B cell (primary cell): ENCODE results near the gene GGT1. TPM values are rescaled to one million over a fixed set of nuclear protein-coding genes. Genes with fewer than 3 reads are reported as not detected.

Experiments used
- ATAC-seq: fragments of 200-7000 bp; cut with Tn5 transposase; one replicate; pipeline ENCODE4 v1.10.0; 2021; ENCODE audit warnings: low read depth, mild to moderate bottlenecking, moderate number of reproducible peaks, moderate library complexity
- CTCF ChIA-PET: fragments of 350-600 bp; sonication (Branson Sonifier 250); formaldehyde crosslinking; loops from one replicate; lab custom pipeline; 2021; ENCODE audit warnings: antibody characterized with exemption, inconsistent platforms; lab: Charles Lee
- POLR2A ChIA-PET: fragments of 350-600 bp; sonication (Branson Sonifier 250); formaldehyde crosslinking; loops from one replicate; lab custom pipeline; 2021; ENCODE audit warnings: antibody characterized with exemption; lab: Charles Lee
- DNase-seq: peaks from one replicate; pipeline ENCODE4 v3.0.0; 2013
- H2AFZ ChIP-seq: 2 replicates; pipeline ENCODE4 v1.6.1; 2012; ENCODE audit warnings: mild to moderate bottlenecking, low read depth, low read length; ENCODE audit not compliant: insufficient read depth, poor library complexity, severe bottlenecking
- H3K27ac ChIP-seq, 2 donors: 1 replicate in 1 of 2; 2 replicates in 1 of 2; pipeline ENCODE4 v1.5.1; 2012 to 2013; ENCODE audit warnings: low read length in 2 of 2, mild to moderate bottlenecking in 2 of 2, moderate library complexity in 1 of 2
- H3K27me3 ChIP-seq, 4 experiments: fragments of 200-600 bp in 1 of 4; sonication (generic) in 1 of 4; replicated peaks in 1 of 4; 1 replicate in 2 of 4; 2 replicates in 2 of 4; pipeline versions ENCODE4 v1.6.1 to v1.7.0; 2013 to 2016; ENCODE audit warnings: low read length in 3 of 4, mild to moderate bottlenecking in 2 of 4, mixed read lengths in 1 of 4, moderate library complexity in 1 of 4; ENCODE audit not compliant: insufficient read depth in 4 of 4, control insufficient read depth in 3 of 4; ENCODE audit errors: control extremely low read depth in 1 of 4
- H3K36me3 ChIP-seq, 2 experiments: replicated peaks in 1 of 2; 1 replicate in 1 of 2; 2 replicates in 1 of 2; pipeline versions ENCODE4 v1.6.1 to v1.7.1; 2013; ENCODE audit warnings: low read length in 1 of 2; ENCODE audit not compliant: insufficient read depth in 2 of 2, control insufficient read depth in 1 of 2; ENCODE audit errors: control extremely low read depth in 1 of 2, extremely low read depth in 1 of 2
- H3K4me1 ChIP-seq, 2 donors: fragments of 200-600 bp in 1 of 2; sonication (generic) in 1 of 2; 1 replicate in 1 of 2; 2 replicates in 1 of 2; pipeline versions ENCODE4 v1.5.1 to v1.6.1; 2013 to 2017; ENCODE audit warnings: low read length in 2 of 2; ENCODE audit not compliant: control insufficient read depth in 2 of 2, insufficient read depth in 2 of 2
- H3K4me2 ChIP-seq: replicated peaks from 2 replicates; pipeline ENCODE3; 2012; ENCODE audit warnings: mild to moderate bottlenecking, low read depth, low read length; ENCODE audit not compliant: poor library complexity, severe bottlenecking
- H3K4me3 ChIP-seq, 5 experiments: fragments of 200-600 bp in 1 of 5; sonication (generic) in 1 of 5; 1 replicate in 3 of 5; 2 replicates in 2 of 5; pipeline versions ENCODE4 v1.5.1 to v1.7.0; 2011 to 2016; ENCODE audit warnings: low read length in 4 of 5, mild to moderate bottlenecking in 4 of 5, low read depth in 2 of 5, control low read depth in 1 of 5, moderate library complexity in 1 of 5; ENCODE audit not compliant: insufficient read depth in 1 of 5; ENCODE audit errors: control extremely low read depth in 1 of 5, extremely low read depth in 1 of 5
- H3K79me2 ChIP-seq: fragments of 200-600 bp; sonication (generic); one replicate; pipeline ENCODE4 v1.6.0; 2016; ENCODE audit warnings: low read length; ENCODE audit not compliant: control insufficient read depth, insufficient read depth
- H3K9ac ChIP-seq: fragments of 200-600 bp; sonication (generic); 2 replicates; pipeline ENCODE4 v1.6.1; 2017; ENCODE audit warnings: mild to moderate bottlenecking, low read length, moderate library complexity
- H3K9me3 ChIP-seq, 3 donors: one replicate each; pipeline versions ENCODE4 v1.6.1 to v1.7.1; 2013; ENCODE audit warnings: low read length in 2 of 3; ENCODE audit not compliant: control insufficient read depth in 2 of 3, insufficient read depth in 1 of 3; ENCODE audit errors: control extremely low read depth in 1 of 3
- H4K20me1 ChIP-seq: 2 replicates; pipeline ENCODE4 v1.6.0; 2012; ENCODE audit warnings: mild to moderate bottlenecking, low read length; ENCODE audit not compliant: insufficient read depth, control insufficient read depth, poor library complexity, severe bottlenecking
- H3K27ac Mint-ChIP-seq: one replicate; pipeline ENCODE4 v1.8.0; 2021; ENCODE audit warnings: mixed read lengths
- H3K27me3 Mint-ChIP-seq: one replicate; pipeline ENCODE4 v1.8.0; 2021; ENCODE audit warnings: mixed read lengths
- H3K4me1 Mint-ChIP-seq: one replicate; pipeline ENCODE4 v1.8.0; 2021; ENCODE audit warnings: mixed read lengths
- H3K4me3 Mint-ChIP-seq: one replicate; pipeline ENCODE4 v1.8.0; 2021; ENCODE audit warnings: mixed read lengths
- H3K9me3 Mint-ChIP-seq: one replicate; pipeline ENCODE4 v1.8.0; 2022; ENCODE audit warnings: mixed read lengths; ENCODE audit not compliant: insufficient read depth
- EZH2 ChIP-seq: IDR thresholded peaks from 2 replicates; pipeline ENCODE4 v1.6.1; 2012; ENCODE audit warnings: borderline replicate concordance, low read depth, mild to moderate bottlenecking, moderate library complexity, low read length; ENCODE audit not compliant: insufficient read depth, poor library complexity, severe bottlenecking
- WGBS: methylation state at CpG from one replicate; pipeline ENCODE4 v1.1.5; 2013; ENCODE audit warnings: missing lambda C conversion rate; ENCODE audit not compliant: insufficient coverage; 5-methylcytosine and 5-hydroxymethylcytosine counted together
- intact Hi-C: fragments of 100-400 bp; cut with micrococcal nuclease; formaldehyde crosslinking; loops from one replicate; pipeline ENCODE4 v1.10.0; 2022
- polyA plus RNA-seq: library from polyadenylated mRNA; depleted of rRNA; stranded (reverse); fragments of >200 nt; gene quantifications from 2 replicates; pipeline ENCODE4 v1.2.3, GENCODE V29; 2012
- total RNA-seq, 2 donors: library from RNA; stranded (reverse); fragments of 120-200 nt in 1 of 2; gene quantifications; 1 replicate in 1 of 2; 2 replicates in 1 of 2; pipeline versions ENCODE4 v1.2.3 to v1.2.4, GENCODE V29; 2013 to 2022
- TF ChIP-seq, protein P1 (sequence below): fragments of 200-600 bp; IDR thresholded peaks from one replicate; pipeline ENCODE4 v1.8.0; 2022; ENCODE audit warnings: antibody characterized with exemption, mild to moderate bottlenecking

The GGT1 gene
- total and polyA plus RNA-seq, 2 donors (not counting 1 experiment from before 2014, with no cell fraction given) = 7.8 to 22.1 TPM

DNA sequence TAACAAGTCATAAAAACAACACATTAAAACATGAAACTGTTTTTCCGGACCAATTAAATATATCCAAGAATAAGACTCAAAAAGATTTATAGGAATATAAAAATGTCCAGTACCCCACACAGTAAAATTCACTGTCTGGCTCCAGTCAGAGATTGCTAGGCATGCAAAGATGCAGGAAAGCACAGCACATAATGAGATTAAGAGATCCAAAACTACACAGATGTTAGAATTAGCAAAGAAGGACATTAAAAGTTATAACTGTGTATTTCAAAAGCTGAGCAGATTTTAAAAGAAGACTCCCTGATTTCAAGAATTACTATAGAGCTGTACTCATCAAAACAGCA is 23.8 kb upstream of the GGT1 start:
- POLR2A ChIA-PET = no interaction called here
- Histone ChIP-seq H3K79me2 (no peaks in the 10 kb centered on the region), H3K27me3 (no peaks in the 10 kb centered on the region), H4K20me1 (no peaks in the 10 kb centered on the region), H3K9me3 (no peaks in the 10 kb centered on the region), H3K27ac (no peak overlapping the region), H2AFZ (no peak overlapping the region), H3K4me2 (no peak overlapping the region), H3K4me1 (no peaks in the 10 kb centered on the region), H3K36me3 (peaks cover 3 to 5% of the 10 kb centered on the region in 2 experiments), H3K9ac (no peak overlapping the region), H3K4me3 (no peak overlapping the region)
- ATAC-seq = no peak
- Mint-ChIP-seq H3K27me3 (no peaks in the 10 kb centered on the region), H3K27ac (no peak overlapping the region), H3K4me1 (no peaks in the 10 kb centered on the region), H3K9me3 (no peaks in the 10 kb centered on the region), H3K4me3 (no peak overlapping the region)
- WGBS = no CpG with 5 or more reads among the region's 1 CpG
- intact Hi-C loops = no loop called here
- TF ChIP-seq, protein P1, sequence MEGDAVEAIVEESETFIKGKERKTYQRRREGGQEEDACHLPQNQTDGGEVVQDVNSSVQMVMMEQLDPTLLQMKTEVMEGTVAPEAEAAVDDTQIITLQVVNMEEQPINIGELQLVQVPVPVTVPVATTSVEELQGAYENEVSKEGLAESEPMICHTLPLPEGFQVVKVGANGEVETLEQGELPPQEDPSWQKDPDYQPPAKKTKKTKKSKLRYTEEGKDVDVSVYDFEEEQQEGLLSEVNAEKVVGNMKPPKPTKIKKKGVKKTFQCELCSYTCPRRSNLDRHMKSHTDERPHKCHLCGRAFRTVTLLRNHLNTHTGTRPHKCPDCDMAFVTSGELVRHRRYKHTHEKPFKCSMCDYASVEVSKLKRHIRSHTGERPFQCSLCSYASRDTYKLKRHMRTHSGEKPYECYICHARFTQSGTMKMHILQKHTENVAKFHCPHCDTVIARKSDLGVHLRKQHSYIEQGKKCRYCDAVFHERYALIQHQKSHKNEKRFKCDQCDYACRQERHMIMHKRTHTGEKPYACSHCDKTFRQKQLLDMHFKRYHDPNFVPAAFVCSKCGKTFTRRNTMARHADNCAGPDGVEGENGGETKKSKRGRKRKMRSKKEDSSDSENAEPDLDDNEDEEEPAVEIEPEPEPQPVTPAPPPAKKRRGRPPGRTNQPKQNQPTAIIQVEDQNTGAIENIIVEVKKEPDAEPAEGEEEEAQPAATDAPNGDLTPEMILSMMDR = no peak
- TF ChIP-seq EZH2 = no peak
- CTCF ChIA-PET = no interaction called here
- no peak for DNase-seq

DNA sequence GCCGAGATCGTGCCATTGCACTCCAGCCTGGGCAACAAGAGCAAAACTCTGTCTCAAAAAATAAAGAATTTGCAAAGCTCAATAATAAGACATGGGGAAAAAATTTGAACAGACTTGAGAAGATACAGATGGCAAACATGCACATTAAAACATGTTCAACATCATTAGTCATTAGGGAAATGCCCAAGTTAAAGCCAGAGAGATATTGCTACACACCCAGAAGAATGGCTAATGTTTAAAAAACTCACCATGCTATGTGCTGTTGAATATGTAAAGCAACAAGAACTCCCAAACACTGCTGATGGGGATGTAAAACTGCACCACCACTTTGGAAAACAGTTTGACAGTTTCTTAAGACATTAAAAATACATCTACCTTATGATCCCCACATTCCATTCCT is 22.7 kb upstream of the GGT1 start:
- no peak overlapping the region for H3K27ac Mint-ChIP-seq
- no peaks in the 10 kb centered on the region for H3K27me3 Mint-ChIP-seq
- ChIA-PET CTCF (no interaction called here), POLR2A (no interaction called here)
- intact Hi-C loops = no loop called here
- no peak overlapping the region for H3K9ac ChIP-seq
- no peak overlapping the region for H2AFZ ChIP-seq
- H3K4me1 ChIP-seq = no peaks in the 10 kb centered on the region
- no peaks in the 10 kb centered on the region for H3K27me3 ChIP-seq
- no peak overlapping the region for H3K27ac ChIP-seq
- no peaks in the 10 kb centered on the region for H3K9me3 ChIP-seq
- H3K4me2 ChIP-seq = no peak overlapping the region
- H4K20me1 ChIP-seq = no peaks in the 10 kb centered on the region
- no peak overlapping the region for H3K4me3 ChIP-seq
- H3K4me1 Mint-ChIP-seq = no peaks in the 10 kb centered on the region
- DNase-seq (no peak), ATAC-seq (no peak)
- H3K36me3 ChIP-seq = peaks cover 2 to 3% of the 10 kb centered on the region in 2 experiments
- H3K79me2 ChIP-seq = no peaks in the 10 kb centered on the region
- no peak overlapping the region for H3K4me3 Mint-ChIP-seq
- no peaks in the 10 kb centered on the region for H3K9me3 Mint-ChIP-seq
- no CpG with 5 or more reads among the region's 2 CpGs for WGBS
- TF ChIP-seq, protein P1 = no peak
- no peak for TF ChIP-seq EZH2
